NCI-H1105 treated with DMSO at 0.1 percent for 48 hours (cell line): ENCODE measurements around the gene RNU1-2.
"Not testable (repeated sequence)": the region's sequence is repeated elsewhere in the genome, so short reads cannot be mapped to it uniquely, and the experiment has no call there.

Experiments used
- DNase-seq: peaks from one replicate; lab custom pipeline; 2025; lab: John Stamatoyannopoulos, UW

Gene RNU1-2

GRCh38 chr1:16888860-16889816, 6.6 kb upstream of the RNU1-2 start:
- DNase-seq = no peak

GRCh38 chr1:16890539-16891021, 5.2 kb upstream of the RNU1-2 start:
- not testable (repeated sequence) for DNase-seq

DNA sequence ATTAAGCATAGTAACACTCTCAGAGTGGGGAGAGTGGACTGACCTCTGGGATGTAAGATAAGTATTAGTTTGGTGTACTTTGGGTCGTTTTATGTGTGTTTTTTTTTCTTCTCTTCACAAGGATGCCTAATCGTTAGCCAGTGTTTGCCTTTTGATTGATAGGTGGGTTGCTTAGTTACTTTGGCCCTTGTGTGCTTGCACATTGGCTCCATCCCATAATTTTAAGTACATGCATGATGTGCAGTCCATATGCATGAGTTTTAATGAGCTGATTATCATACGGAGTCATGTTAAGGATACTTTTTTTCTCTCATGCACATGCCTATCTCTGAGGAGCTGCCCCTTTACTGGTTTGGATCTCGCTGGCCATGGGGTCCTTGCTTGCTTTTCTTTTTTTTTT, 4.7 kb upstream of the RNU1-2 start:
- not testable (repeated sequence) for DNase-seq

DNA sequence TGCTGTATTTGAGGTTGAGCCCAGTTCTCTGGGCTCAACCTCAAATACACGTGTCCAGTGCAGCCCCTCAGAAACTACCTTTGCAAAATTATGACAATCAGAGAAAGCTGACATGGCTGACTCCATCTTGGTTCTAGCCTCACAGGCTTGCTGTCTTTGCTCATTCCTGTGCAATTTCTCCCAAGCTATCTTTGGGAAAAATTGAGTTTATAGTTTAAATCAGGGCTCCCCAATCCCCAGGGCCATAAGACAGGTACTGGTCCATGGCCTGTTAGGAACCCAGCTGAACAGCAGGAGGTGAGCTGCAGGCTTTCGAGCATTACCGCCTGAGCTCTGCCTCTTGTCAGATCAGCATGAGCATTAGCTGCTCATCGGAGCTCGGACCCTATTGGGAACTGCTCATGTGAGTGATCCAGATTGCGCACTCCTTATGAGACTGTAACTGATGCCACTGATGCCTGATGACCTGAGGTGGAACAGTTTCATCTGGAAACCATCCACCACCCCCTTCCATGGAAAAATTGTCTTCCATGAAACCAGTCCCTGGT, 2.7 kb upstream of the RNU1-2 start:
- not testable (repeated sequence) for DNase-seq

GRCh38 chr1:16893796-16894195, 2.0 kb upstream of the RNU1-2 start:
- not testable (repeated sequence) for DNase-seq

- not testable (repeated sequence) for DNase-seq
These were observed 1.4 kb upstream of the RNU1-2 start for GRCh38 chr1:16894338-16894737.

GRCh38 chr1:16895233-16895597, 565 bp upstream of the RNU1-2 start:
- not testable (repeated sequence) for DNase-seq

DNA sequence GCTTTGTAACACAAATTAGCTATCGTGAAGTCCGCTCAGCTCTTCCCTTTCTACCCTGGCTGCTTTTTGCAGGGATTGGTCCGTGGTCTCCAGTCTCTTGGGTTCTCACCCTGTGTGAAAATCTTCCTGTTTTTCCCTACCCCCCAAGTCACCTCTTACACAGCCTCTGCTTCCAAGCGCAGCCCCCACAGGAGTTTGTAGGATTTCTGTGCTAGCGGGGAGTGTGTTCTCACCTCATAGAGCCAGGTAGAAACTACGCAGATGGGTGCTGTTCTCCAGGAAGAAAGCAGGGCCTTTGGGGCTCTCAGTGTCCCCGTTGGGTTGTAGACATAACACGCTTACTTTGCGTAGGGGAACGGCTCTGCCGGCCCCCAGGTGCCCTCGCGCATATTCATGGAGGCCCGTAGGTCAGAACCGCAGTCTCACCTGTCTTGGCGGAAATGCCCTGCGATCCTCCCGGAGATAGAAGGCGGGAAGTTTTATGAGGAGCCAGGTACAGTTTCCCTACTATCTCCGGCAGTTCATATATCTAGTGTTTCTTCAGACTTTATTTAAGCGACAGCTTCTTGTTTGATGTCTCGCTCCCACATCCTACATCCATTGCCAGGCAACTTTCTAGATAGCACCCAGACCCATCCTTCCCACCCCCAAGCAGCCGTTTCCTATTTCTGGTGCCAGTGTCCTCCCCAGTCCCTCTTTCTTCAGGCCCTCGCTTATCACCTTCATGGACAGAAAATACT, 706 bp downstream of the RNU1-2 start:
- DNase-seq = peak; percentile 82

GRCh38 chr1:16897653-16898052, 1.9 kb downstream of the RNU1-2 start:
- DNase-seq = not testable (repeated sequence)

DNA sequence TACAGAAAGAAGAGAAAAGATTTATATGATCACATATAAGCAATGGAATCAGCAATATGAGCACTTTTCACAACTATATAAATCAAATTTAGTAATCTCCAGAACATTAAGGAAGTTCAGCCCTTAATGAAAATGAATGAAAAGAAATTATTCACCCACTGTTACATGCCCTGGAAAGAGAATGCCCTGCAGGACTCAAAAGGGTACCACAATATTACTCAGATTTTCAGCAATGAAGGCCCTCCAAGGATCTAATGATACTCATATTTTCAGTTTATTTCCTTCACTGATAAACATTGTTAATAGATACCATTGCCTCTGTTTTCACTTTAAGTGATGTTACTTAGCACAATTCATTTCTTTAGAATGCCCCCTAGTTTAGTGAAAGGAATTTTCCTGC, 2.5 kb downstream of the RNU1-2 start:
- not testable (repeated sequence) for DNase-seq

DNA sequence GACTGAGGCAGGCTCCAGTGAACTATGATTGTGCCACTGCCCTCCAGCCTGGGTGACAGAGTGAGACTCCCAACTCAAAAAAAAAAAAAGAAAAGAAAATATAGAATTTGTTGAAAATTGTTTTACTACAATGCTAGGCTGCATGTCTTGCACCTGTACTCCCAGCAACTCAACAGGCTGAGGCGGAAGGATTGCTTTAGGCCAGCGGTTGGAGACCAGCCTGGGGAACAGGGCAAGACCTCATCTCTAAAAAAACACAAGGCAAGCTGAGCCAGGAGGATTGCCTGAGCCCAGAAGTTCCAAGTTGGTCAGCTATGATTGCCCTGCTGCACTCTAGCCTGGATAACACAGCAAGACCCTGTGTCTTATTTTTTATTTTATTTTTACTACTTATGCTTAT, 3.2 kb downstream of the RNU1-2 start:
- not testable (repeated sequence) for DNase-seq

GRCh38 chr1:16900751-16901150, 5.0 kb downstream of the RNU1-2 start:
- DNase-seq = no peak

- not testable (repeated sequence) for DNase-seq
These were observed 5.6 kb downstream of the RNU1-2 start for GRCh38 chr1:16901371-16901770.

DNA sequence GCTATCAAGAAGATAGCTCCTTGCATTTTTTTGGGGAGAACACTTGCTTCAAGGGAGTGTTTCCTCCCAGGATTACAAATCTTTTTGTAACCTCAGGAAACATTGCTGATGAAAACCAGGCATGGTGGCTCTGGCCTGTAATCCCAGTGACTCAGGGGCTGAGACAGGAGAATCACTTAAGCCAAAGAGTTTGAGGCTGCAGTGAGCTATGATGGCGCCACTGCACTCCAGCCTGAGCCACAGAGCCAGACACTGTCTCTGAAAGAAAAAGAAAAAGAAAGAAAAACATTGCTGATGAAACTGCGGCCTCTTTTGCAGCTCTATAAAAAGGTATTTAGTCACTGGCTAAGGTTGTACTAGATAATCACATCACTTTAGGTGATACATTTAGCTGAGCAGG, 7.3 kb downstream of the RNU1-2 start:
- DNase-seq = no peak

GRCh38 chr1:16903458-16903796, 7.6 kb downstream of the RNU1-2 start:
- DNase-seq = peak; percentile 42

DNA sequence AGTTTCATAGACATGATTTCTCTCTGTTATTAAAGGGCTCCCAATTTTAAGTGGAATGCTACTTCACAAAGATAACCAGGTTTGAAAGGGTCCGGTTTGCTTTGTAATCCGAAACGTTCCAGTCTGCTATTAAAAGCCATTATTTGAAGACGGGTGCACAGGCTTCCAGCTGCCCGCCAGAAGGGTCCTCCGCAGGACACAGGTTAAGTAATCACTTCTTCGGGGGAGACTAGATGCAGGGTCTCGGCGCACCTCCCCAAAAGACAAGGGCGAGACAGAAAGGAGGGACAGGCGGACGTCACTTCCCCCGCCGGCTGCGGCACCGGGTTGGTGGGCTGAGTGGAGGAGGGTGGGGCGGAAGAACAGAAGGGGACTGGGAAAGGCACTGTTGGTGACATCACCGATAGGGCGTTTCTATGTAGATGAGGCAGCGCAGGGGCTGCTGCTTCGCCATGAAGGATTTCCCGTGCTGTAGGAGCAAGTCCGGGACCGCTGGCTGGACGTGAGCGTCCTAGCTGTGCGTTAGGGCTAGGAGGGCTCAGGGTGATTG, 8.9 kb downstream of the RNU1-2 start:
- DNase-seq = peak; percentile 96

DNA sequence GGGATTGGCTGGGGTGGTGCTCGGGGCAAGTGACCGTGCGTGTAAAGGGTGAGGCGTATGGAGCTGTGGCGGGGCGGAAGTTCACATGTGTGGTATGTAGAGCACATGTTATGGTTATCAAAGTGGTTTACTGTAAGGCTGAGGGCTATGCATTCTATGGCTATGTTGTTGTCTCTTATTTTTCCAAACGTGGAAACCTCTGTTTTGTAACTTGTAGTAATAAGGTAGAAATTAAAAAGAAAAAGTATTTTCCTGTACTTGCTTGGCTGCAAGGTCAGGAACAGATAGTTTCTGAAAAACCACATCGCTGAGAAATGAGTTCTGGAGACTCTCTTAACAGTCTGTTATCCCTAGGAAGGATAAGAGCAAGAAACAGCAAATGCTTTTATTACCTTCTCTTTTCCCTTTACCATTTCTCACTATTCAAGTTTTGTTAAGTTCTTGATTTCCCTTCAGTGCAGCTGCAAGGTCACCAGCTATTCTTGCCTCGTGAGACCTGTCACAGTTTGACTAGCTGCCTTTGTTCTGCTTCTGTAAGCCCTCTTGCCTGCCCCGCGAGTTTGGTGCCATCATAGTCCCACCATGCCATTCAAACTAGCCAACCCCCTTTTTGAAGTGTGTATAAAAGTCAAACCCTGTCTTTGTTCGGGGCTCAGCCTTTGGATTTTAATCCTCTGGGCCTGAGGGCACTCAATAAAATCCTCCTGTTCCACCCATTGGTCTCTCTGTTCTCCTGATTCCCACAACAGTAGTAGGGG, 9.5 kb downstream of the RNU1-2 start:
- peak; percentile 96 for DNase-seq

GRCh38 chr1:16905868-16906702, 10.3 kb downstream of the RNU1-2 start:
- DNase-seq = no peak

DNA sequence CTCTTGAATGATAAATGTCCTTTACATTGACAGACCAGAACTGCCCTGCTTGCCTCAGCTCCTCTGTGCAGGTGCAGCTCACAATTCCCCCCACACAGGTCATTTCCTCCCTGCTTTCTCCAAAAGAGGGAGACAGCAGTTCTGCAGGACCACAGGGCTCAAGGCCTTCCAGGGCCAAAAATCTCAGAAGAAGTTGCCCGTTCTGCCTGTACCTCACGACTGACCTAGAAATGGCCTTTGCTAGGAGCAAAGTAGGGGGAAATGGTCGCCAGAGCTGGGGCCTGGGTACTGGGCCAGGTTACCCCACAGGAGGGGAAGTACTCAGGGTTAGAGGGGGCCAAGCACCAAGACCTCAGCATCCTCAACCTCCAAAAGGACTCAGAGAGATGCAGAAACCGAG, 11.1 kb downstream of the RNU1-2 start:
- DNase-seq = no peak

DNA sequence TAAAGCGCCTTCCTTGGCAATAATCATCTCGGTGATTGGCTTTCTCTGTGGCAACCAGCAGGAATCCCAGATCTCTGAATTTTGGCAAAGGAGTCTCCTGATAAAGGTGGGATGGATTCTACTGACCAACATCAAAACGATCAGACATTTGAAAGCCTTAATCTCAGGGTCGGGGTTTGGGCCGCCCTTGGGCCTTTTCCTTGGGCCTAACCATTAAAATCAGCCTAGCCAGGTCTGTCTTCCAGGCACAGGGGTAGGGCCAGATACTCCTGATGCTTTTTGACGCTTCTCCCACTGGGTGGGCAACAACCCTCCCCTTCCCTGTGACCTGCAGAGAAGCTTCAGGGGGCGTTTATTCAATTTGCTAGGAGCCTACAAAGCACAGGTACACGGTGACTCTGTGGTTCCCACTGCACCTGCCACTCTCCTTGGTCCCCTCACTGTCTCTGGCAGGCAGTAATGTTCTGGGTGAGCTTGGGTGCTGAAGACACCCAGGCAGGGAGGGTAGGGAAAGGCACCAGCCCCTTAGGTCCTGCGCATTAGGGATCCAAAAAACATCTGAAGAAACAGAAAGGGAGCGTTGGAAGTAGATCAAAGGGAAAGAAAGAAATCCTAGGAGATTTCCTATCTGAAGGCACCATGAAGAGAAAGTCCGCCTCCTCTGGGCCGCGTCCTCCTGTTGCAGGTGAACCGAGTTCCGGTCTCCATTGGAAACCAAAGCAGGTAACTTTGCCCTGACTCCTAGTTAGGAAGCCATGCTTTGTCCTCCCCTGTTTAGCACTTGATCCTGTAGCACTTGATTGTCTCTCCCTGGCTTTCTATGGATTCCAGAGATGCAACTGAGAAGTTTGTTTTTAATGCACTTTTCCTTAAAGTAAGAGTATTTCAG, 12.3 kb downstream of the RNU1-2 start:
- DNase-seq = no peak
